ENCODE results near the gene LMX1A. TPM values are rescaled to one million over a fixed set of nuclear protein-coding genes. Genes with fewer than 3 reads are reported as not detected.

LMX1A gene
- total RNA-seq, 2 experiments from 2014 or later: not detected

DNA sequence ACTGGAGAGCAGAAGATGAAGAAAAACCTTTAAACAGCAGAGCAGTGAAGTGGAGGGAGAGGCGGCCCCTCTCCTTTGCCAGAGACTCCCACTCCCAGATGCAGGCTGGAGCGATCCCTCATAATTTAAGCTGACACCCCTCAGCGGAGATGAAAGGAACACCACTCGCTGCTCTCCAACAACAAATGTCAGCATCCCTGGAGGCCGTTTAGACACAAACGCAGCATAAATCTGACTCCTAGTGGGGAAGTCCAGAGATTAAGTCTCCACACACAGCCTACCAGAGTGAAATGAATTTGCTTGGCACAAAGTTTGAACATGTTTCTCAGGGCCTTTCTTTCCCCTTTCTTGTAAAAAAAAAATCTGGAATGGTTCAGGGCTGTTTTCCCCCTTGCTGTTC is 137.8 kb downstream of the LMX1A start:
- Histone ChIP-seq H3K27ac (ENCODE audit: low read depth in 1 of 2, low read length in 2 of 2) (no peak overlapping the region), H3K36me3 (ENCODE audit: insufficient read depth, low read length) (no peaks in the 10 kb centered on the region), H3K27me3 (ENCODE audit: control insufficient read depth in 1 of 2, insufficient read depth in 2 of 2, low read length in 2 of 2) (peaks cover 0 to 3% of the 10 kb centered on the region in 2 experiments), H3K4me1 (ENCODE audit: insufficient read depth, low read length) (no peaks in the 10 kb centered on the region), H3K9me3 (ENCODE audit: control insufficient read depth in 1 of 2, insufficient read depth in 1 of 2, low read length in 2 of 2) (peaks cover 0 to 3% of the 10 kb centered on the region in 2 experiments), H3K4me3 (ENCODE audit: low read length) (no peak overlapping the region)
- TF ChIP-seq CTCF (IDR thresholded peaks at IDR 0.05): no peak
- ATAC-seq (ENCODE audit: poor library complexity) (no peak), DNase-seq (no peak)
- peaks cover 32% of the 10 kb centered on the region for H3K27me3 Mint-ChIP-seq
- CTCF ChIA-PET: no interaction called here
- H3K9me3 Mint-ChIP-seq: no peaks in the 10 kb centered on the region
- no peak overlapping the region for H3K4me3 Mint-ChIP-seq
- POLR2A ChIA-PET: no interaction called here
- intact Hi-C loops (cut with DNase I, micrococcal nuclease): no loop called here
- no peaks in the 10 kb centered on the region for H3K36me3 Mint-ChIP-seq (ENCODE audit: low read depth)
- H3K27ac Mint-ChIP-seq: no peak overlapping the region
- H3K4me1 Mint-ChIP-seq (ENCODE audit: low read depth): no peaks in the 10 kb centered on the region

GRCh38 chr1:165217958-165218357 is 138.6 kb downstream of the LMX1A start:
- CTCF ChIA-PET: no interaction called here
- peaks cover 32% of the 10 kb centered on the region for H3K27me3 Mint-ChIP-seq

GRCh38 chr1:165216254-165216653 is 140.3 kb downstream of the LMX1A start:
- DNase-seq (no peak), ATAC-seq (ENCODE audit: poor library complexity) (no peak)
- H3K27me3 ChIP-seq (ENCODE audit: control insufficient read depth in 1 of 2, insufficient read depth in 2 of 2, low read length in 2 of 2): peaks cover 0 to 3% of the 10 kb centered on the region in 2 experiments
- H3K9me3 ChIP-seq (ENCODE audit: control insufficient read depth in 1 of 2, insufficient read depth in 1 of 2, low read length in 2 of 2): peaks cover 0 to under 1% of the 10 kb centered on the region in 2 experiments
- no peak overlapping the region for H3K4me3 Mint-ChIP-seq
- H3K4me3 ChIP-seq (ENCODE audit: low read length): no peak overlapping the region
- no peaks in the 10 kb centered on the region for H3K4me1 Mint-ChIP-seq (ENCODE audit: low read depth)
- H3K27me3 Mint-ChIP-seq: peaks cover 42% of the 10 kb centered on the region
- ChIA-PET POLR2A (no interaction called here), CTCF (no interaction called here)
- no peak overlapping the region for H3K27ac ChIP-seq (ENCODE audit: low read depth in 1 of 2, low read length in 2 of 2)
- no peaks in the 10 kb centered on the region for H3K36me3 ChIP-seq (ENCODE audit: insufficient read depth, low read length)
- no peak overlapping the region for H3K27ac Mint-ChIP-seq
- H3K9me3 Mint-ChIP-seq: no peaks in the 10 kb centered on the region
- TF ChIP-seq CTCF (IDR thresholded peaks at IDR 0.05): no peak
- H3K36me3 Mint-ChIP-seq (ENCODE audit: low read depth): no peaks in the 10 kb centered on the region
- H3K4me1 ChIP-seq (ENCODE audit: insufficient read depth, low read length): no peaks in the 10 kb centered on the region
- intact Hi-C loops (cut with DNase I, micrococcal nuclease): no loop called here

More at GRCh38 chr1:165217958-165218357, 138.6 kb downstream of the LMX1A start:
- TF ChIP-seq CTCF (IDR thresholded peaks at IDR 0.05): no peak
- no peaks in the 10 kb centered on the region for H3K4me1 Mint-ChIP-seq (ENCODE audit: low read depth)
- Histone ChIP-seq H3K4me1 (ENCODE audit: insufficient read depth, low read length) (no peaks in the 10 kb centered on the region), H3K4me3 (ENCODE audit: low read length) (no peak overlapping the region), H3K36me3 (ENCODE audit: insufficient read depth, low read length) (no peaks in the 10 kb centered on the region), H3K27ac (ENCODE audit: low read depth in 1 of 2, low read length in 2 of 2) (no peak overlapping the region), H3K27me3 (ENCODE audit: control insufficient read depth in 1 of 2, insufficient read depth in 2 of 2, low read length in 2 of 2) (peaks cover 0 to 3% of the 10 kb centered on the region in 2 experiments), H3K9me3 (ENCODE audit: control insufficient read depth in 1 of 2, insufficient read depth in 1 of 2, low read length in 2 of 2) (peaks cover 0 to 3% of the 10 kb centered on the region in 2 experiments)
- POLR2A ChIA-PET: no interaction called here
- no peak overlapping the region for H3K27ac Mint-ChIP-seq
- H3K4me3 Mint-ChIP-seq: no peak overlapping the region
- H3K9me3 Mint-ChIP-seq: no peaks in the 10 kb centered on the region
- intact Hi-C loops (cut with DNase I, micrococcal nuclease): no loop called here
- H3K36me3 Mint-ChIP-seq (ENCODE audit: low read depth): no peaks in the 10 kb centered on the region
- no peak for DNase-seq
- no peak for ATAC-seq (ENCODE audit: poor library complexity)
